HG02852 (cell line): ENCODE measurements around the gene LIN37.
"Not testable (repeated sequence)": the region's sequence is repeated elsewhere in the genome, so short reads cannot be mapped to it uniquely, and the experiment has no call there.

Experiments used
- ATAC-seq: cut with Tn5 transposase; IDR thresholded peaks from one replicate; pipeline ENCODE4 v1.9.1; 2021; ENCODE audit warnings: mild to moderate bottlenecking, moderate library complexity; ENCODE audit not compliant: unreplicated experiment

The LIN37 gene

GRCh38 chr19:35787227-35787799 lies 38.9 kb downstream of the LIN37 start:
- no peak for ATAC-seq

- ATAC-seq = no peak
Observed at GRCh38 chr19:35788205-35788960, 40.0 kb downstream of the LIN37 start.

GRCh38 chr19:35789195-35789977 lies 41.0 kb downstream of the LIN37 start:
- ATAC-seq = no peak

GRCh38 chr19:35789978-35790944 lies 41.9 kb downstream of the LIN37 start:
- ATAC-seq = no peak

- no peak for ATAC-seq
Observed at GRCh38 chr19:35790981-35791813, 42.8 kb downstream of the LIN37 start.

GRCh38 chr19:35791814-35792279 lies 43.5 kb downstream of the LIN37 start:
- no peak for ATAC-seq

- ATAC-seq = no peak
Observed at GRCh38 chr19:35792312-35792711, 43.9 kb downstream of the LIN37 start.

- ATAC-seq = no peak
Observed at GRCh38 chr19:35792888-35793287, 44.5 kb downstream of the LIN37 start.

- ATAC-seq = no peak
Observed at GRCh38 chr19:35793381-35794165, 45.2 kb downstream of the LIN37 start.

GRCh38 chr19:35795564-35795963 lies 47.2 kb downstream of the LIN37 start:
- not testable (repeated sequence) for ATAC-seq

GRCh38 chr19:35796645-35797542 lies 48.5 kb downstream of the LIN37 start:
- ATAC-seq = no peak

GRCh38 chr19:35797663-35798062 lies 49.3 kb downstream of the LIN37 start:
- no peak for ATAC-seq

GRCh38 chr19:35801828-35802227 lies 53.5 kb downstream of the LIN37 start:
- no peak for ATAC-seq
